GM12892 (cell line): Measurements from ENCODE around the gene LZTS2.

Experiments
- POLR2A ChIP-seq: IDR thresholded peaks from 2 replicates; pipeline ENCODE4 v1.6.1; 2011; ENCODE audit warnings: low read depth, low read length, control low read depth
- TAF1 ChIP-seq: IDR thresholded peaks from 2 replicates; pipeline ENCODE4 v1.6.1; 2011; ENCODE audit warnings: low read depth, mild to moderate bottlenecking, control low read depth, low read length, borderline replicate concordance

GRCh38 chr10:101007915-101008822 is 8.6 kb downstream of the LZTS2 start:
- no peak for TF ChIP-seq POLR2A
- no peak for TF ChIP-seq TAF1
